Liver (tissue), 9 donors: Measurements from ENCODE around the gene PACSIN2. TPM values are rescaled to one million over a fixed set of nuclear protein-coding genes. Genes with fewer than 3 reads are reported as not detected.

ENCODE experiments used
- DNase-seq: peaks from one replicate; pipeline ENCODE4 v3.0.0-alpha.2; 2017; ENCODE audit warnings: low spot score
- H3K27ac ChIP-seq, 2 donors: one replicate each; pipeline ENCODE4 v1.7.0; 2013; ENCODE audit warnings: inconsistent platforms in 2 of 2, low read length in 2 of 2, control low read depth in 1 of 2, low read depth in 1 of 2, mild to moderate bottlenecking in 1 of 2
- H3K27me3 ChIP-seq, 4 donors: one replicate each; pipeline versions ENCODE4 v1.6.1 to v1.7.0; 2013; ENCODE audit warnings: low read length in 3 of 4, inconsistent platforms in 1 of 4, mild to moderate bottlenecking in 1 of 4, moderate library complexity in 1 of 4; ENCODE audit not compliant: control insufficient read depth in 4 of 4, insufficient read depth in 4 of 4
- H3K36me3 ChIP-seq, 4 donors: one replicate each; pipeline versions ENCODE4 v1.6.1 to v1.7.0; 2013; ENCODE audit warnings: low read length in 3 of 4, mild to moderate bottlenecking in 3 of 4, low read depth in 1 of 4, moderate library complexity in 1 of 4; ENCODE audit not compliant: control insufficient read depth in 4 of 4, insufficient read depth in 3 of 4
- H3K4me1 ChIP-seq, 4 donors: one replicate each; pipeline versions ENCODE4 v1.6.1 to v1.7.0; 2013; ENCODE audit warnings: low read length in 3 of 4, mild to moderate bottlenecking in 3 of 4, moderate library complexity in 1 of 4; ENCODE audit not compliant: control insufficient read depth in 4 of 4, insufficient read depth in 4 of 4
- H3K4me3 ChIP-seq, 3 donors: one replicate each; pipeline versions ENCODE4 v1.6.1 to v1.7.0; 2013; ENCODE audit warnings: low read length in 3 of 3, control low read depth in 1 of 3, low read depth in 1 of 3, mild to moderate bottlenecking in 1 of 3
- H3K9ac ChIP-seq, 2 donors: one replicate each; pipeline ENCODE4 v1.7.0; 2013; ENCODE audit warnings: low read length in 2 of 2, mild to moderate bottlenecking in 2 of 2, moderate library complexity in 2 of 2, control low read depth in 1 of 2, low read depth in 1 of 2
- H3K9me3 ChIP-seq, 4 donors: one replicate each; pipeline versions ENCODE4 v1.6.1 to v1.7.0; 2013; ENCODE audit warnings: low read length in 3 of 4; ENCODE audit not compliant: control insufficient read depth in 4 of 4
- ATF3 ChIP-seq: IDR thresholded peaks from 2 replicates; pipeline ENCODE4 v1.6.1; 2016; ENCODE audit warnings: antibody characterized with exemption
- CTCF ChIP-seq: fragments of 150-350 bp; IDR thresholded peaks from 2 replicates; pipeline ENCODE4 v1.5.1; 2017; ENCODE audit warnings: improper control_type of control experiment, low read depth, low read length; ENCODE audit not compliant: missing input control
- EGR1 ChIP-seq, 2 donors: IDR thresholded peaks; 2 replicates each; pipeline ENCODE4 v1.6.1; 2016 to 2018; ENCODE audit warnings: antibody characterized with exemption in 2 of 2, low read depth in 2 of 2
- FOXA1 ChIP-seq: IDR thresholded peaks from 2 replicates; pipeline ENCODE4 v1.6.1; 2016; ENCODE audit warnings: antibody characterized with exemption
- FOXA2 ChIP-seq: IDR thresholded peaks from 2 replicates; pipeline ENCODE4 v1.6.1; 2016; ENCODE audit warnings: antibody characterized with exemption
- GABPA ChIP-seq, 2 donors: IDR thresholded peaks in 1 of 2; conservative IDR thresholded peaks in 1 of 2; 2 replicates each; pipeline ENCODE4 v1.6.1; 2016; ENCODE audit warnings: antibody characterized with exemption in 2 of 2, mild to moderate bottlenecking in 1 of 2, moderate library complexity in 1 of 2
- HNF4G ChIP-seq: IDR thresholded peaks from 2 replicates; pipeline ENCODE4 v1.6.1; 2016; ENCODE audit warnings: antibody characterized with exemption
- JUND ChIP-seq, 2 donors: IDR thresholded peaks; 2 replicates each; pipeline ENCODE4 v1.6.1; 2016; ENCODE audit warnings: antibody characterized with exemption in 2 of 2
- MAX ChIP-seq: IDR thresholded peaks from 2 replicates; pipeline ENCODE4 v1.6.1; 2016; ENCODE audit warnings: antibody characterized with exemption
- NR2F2 ChIP-seq: IDR thresholded peaks from 2 replicates; pipeline ENCODE4 v1.6.1; 2016; ENCODE audit warnings: antibody characterized with exemption
- RAD21 ChIP-seq, 2 donors: IDR thresholded peaks; 2 replicates each; pipeline ENCODE4 v1.6.1; 2016; ENCODE audit warnings: antibody characterized with exemption in 2 of 2, mild to moderate bottlenecking in 2 of 2
- RXRA ChIP-seq, 2 donors: IDR thresholded peaks; 2 replicates each; pipeline ENCODE4 v1.6.1; 2017 to 2018; ENCODE audit warnings: antibody characterized with exemption in 2 of 2, mild to moderate bottlenecking in 1 of 2
- SP1 ChIP-seq: IDR thresholded peaks from 2 replicates; pipeline ENCODE4 v1.6.1; 2018; ENCODE audit warnings: antibody characterized with exemption, mild to moderate bottlenecking
- TAF1 ChIP-seq: conservative IDR thresholded peaks from 2 replicates; pipeline ENCODE4 v1.6.1; 2016; ENCODE audit warnings: antibody characterized with exemption, mild to moderate bottlenecking
- YY1 ChIP-seq: IDR thresholded peaks from 2 replicates; pipeline ENCODE4 v1.6.1; 2016; ENCODE audit warnings: antibody characterized with exemption, mild to moderate bottlenecking
- WGBS: extraction: QIAGEN DNeasy Blood & Tissue Kit; methylation state at CpG from one replicate; pipeline ENCODE4 v1.1.7; 2013; 5-methylcytosine and 5-hydroxymethylcytosine counted together
- polyA plus RNA-seq, 2 donors: library from polyadenylated mRNA; stranded (reverse) in 1 of 2; unstranded in 1 of 2; fragments of 200-250 nt in 1 of 2; fragments of >200 nt in 1 of 2; fragmentation: Nextera tagmentation in 1 of 2; extraction: Ambion mirVana in 1 of 2; gene quantifications; one replicate each; pipeline versions ENCODE4 v1.2.1 to v1.2.3, GENCODE V29; 2013 to 2015
- total RNA-seq, 2 donors: library from RNA; depleted of rRNA; stranded (reverse); fragments of >200 nt; gene quantifications; one replicate each; pipeline ENCODE4 v1.2.3, GENCODE V29; 2014
- TF ChIP-seq, protein P1 (sequence below): IDR thresholded peaks from 2 replicates; pipeline ENCODE4 v1.6.1; 2016; ENCODE audit warnings: antibody characterized with exemption, mild to moderate bottlenecking
- donor health status: healthy.
- donor health status: healthy.
- donor health status: healthy.
- donor health status: healthy.
- donor health status: healthy.

The PACSIN2 gene
- total and polyA plus RNA-seq, 4 donors: 9.1 to 31.4 (median 17.0) TPM

DNA sequence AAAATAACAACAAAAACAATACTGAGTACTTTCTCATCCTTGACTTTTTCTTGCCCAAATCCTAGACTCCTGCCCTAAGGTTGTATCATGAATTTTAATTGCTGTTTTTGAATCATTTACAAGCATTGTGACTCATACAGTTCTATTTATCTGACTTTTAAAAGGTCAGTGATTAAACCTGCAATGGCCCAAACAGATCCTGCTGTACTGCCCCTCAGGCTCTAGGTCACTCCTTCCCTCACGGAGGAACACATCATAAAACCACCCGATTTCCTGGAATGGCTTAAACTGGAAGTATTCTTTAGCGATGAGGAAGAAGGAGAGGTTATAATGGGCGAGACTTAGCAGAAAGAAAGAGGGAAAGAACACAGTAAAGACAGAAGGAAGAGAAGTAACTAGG lies 170.2 kb downstream of the PACSIN2 start (continued):
- no peak for TF ChIP-seq CTCF
- TF ChIP-seq EGR1 (IDR thresholded peaks at IDR 0.05; ENCODE audit: low read depth in 2 of 2): no peak
- TF ChIP-seq YY1: no peak
- no peak for TF ChIP-seq FOXA2
- no peak for TF ChIP-seq FOXA1
- TF ChIP-seq JUND (IDR thresholded peaks at IDR 0.05): no peak
- no peak for TF ChIP-seq NR2F2
- no peak for TF ChIP-seq HNF4G

- Histone ChIP-seq H3K9me3 (no peaks in the 10 kb centered on the region), H3K27me3 (no peaks in the 10 kb centered on the region), H3K36me3 (peaks cover 1 to 38% (median 27%) of the 10 kb centered on the region in 4 donors), H3K9ac (no peak overlapping the region), H3K4me3 (no peak overlapping the region), H3K27ac (no peak overlapping the region), H3K4me1 (no peaks in the 10 kb centered on the region)
- no peak for TF ChIP-seq RAD21 (IDR thresholded peaks at IDR 0.05)
- TF ChIP-seq FOXA1: no peak
- no peak for TF ChIP-seq TAF1
- no peak for TF ChIP-seq GABPA (IDR thresholded peaks at IDR 0.05 in 1 of 2, conservative IDR thresholded peaks at IDR 0.05 in 1 of 2)
- TF ChIP-seq JUND (IDR thresholded peaks at IDR 0.05): no peak
- no peak for TF ChIP-seq CTCF
- TF ChIP-seq RXRA (IDR thresholded peaks at IDR 0.05): no peak
- no peak for TF ChIP-seq SP1
- TF ChIP-seq FOXA2: no peak
- no peak for TF ChIP-seq MAX
- no peak for TF ChIP-seq NR2F2
- DNase-seq: no peak
- 92% methylated on average over 14 of the region's 14 CpGs for WGBS
These were observed 172.1 kb downstream of the PACSIN2 start for GRCh38 chr22:42842658-42843370.

DNA sequence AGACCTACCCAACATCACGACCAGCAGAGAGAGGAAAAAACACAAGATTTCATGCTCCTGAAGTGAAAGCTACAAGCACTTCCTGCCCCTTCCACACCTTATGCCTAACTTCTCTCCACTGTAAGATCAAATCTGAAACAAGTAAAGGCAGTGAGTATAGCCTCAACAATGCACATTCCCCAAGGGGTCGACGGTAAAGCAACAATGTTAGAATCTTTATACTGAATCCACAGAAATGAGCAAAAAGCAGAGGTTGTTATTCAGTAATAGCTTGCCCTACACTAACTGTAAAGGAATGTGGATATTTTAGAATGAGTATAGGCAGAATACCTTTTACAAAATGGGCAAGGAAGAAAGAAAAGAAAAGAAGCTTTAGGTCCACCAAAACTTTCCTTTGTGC lies 173.5 kb downstream of the PACSIN2 start:
- DNase-seq: no peak
- Histone ChIP-seq H3K9ac (no peak overlapping the region), H3K4me3 (no peak overlapping the region), H3K4me1 (no peaks in the 10 kb centered on the region), H3K9me3 (no peaks in the 10 kb centered on the region), H3K27ac (no peak overlapping the region), H3K36me3 (peaks cover 1 to 36% (median 27%) of the 10 kb centered on the region in 4 donors), H3K27me3 (no peaks in the 10 kb centered on the region)
- WGBS: 73% methylated on average over 3 of the region's 3 CpGs
- no peak for TF ChIP-seq SP1
- TF ChIP-seq TAF1: no peak
- TF ChIP-seq JUND (IDR thresholded peaks at IDR 0.05): no peak
- TF ChIP-seq FOXA1: no peak
- TF ChIP-seq ATF3: no peak
- no peak for TF ChIP-seq CTCF
- TF ChIP-seq, protein P1, sequence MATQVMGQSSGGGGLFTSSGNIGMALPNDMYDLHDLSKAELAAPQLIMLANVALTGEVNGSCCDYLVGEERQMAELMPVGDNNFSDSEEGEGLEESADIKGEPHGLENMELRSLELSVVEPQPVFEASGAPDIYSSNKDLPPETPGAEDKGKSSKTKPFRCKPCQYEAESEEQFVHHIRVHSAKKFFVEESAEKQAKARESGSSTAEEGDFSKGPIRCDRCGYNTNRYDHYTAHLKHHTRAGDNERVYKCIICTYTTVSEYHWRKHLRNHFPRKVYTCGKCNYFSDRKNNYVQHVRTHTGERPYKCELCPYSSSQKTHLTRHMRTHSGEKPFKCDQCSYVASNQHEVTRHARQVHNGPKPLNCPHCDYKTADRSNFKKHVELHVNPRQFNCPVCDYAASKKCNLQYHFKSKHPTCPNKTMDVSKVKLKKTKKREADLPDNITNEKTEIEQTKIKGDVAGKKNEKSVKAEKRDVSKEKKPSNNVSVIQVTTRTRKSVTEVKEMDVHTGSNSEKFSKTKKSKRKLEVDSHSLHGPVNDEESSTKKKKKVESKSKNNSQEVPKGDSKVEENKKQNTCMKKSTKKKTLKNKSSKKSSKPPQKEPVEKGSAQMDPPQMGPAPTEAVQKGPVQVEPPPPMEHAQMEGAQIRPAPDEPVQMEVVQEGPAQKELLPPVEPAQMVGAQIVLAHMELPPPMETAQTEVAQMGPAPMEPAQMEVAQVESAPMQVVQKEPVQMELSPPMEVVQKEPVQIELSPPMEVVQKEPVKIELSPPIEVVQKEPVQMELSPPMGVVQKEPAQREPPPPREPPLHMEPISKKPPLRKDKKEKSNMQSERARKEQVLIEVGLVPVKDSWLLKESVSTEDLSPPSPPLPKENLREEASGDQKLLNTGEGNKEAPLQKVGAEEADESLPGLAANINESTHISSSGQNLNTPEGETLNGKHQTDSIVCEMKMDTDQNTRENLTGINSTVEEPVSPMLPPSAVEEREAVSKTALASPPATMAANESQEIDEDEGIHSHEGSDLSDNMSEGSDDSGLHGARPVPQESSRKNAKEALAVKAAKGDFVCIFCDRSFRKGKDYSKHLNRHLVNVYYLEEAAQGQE: no peak
- no peak for TF ChIP-seq FOXA2
